H1 (cell line): Measurements from ENCODE around the gene DNAAF8. TPM values are rescaled to one million over a fixed set of nuclear protein-coding genes. Genes with fewer than 3 reads are reported as not detected.

ENCODE experiments used
- GTF2F1 ChIP-seq: IDR thresholded peaks from 2 replicates; pipeline ENCODE4 v1.6.1; 2012; ENCODE audit warnings: low read depth, low read length, improper control_type of control experiment, borderline replicate concordance
- SP2 ChIP-seq: IDR thresholded peaks from 2 replicates; pipeline ENCODE4 v1.6.1; 2012; ENCODE audit warnings: mild to moderate bottlenecking, low read length, inconsistent platforms
- polyA plus RNA-seq, 7 experiments: library from polyadenylated mRNA; depleted of rRNA in 3 of 7; stranded (reverse) in 5 of 7; unstranded in 2 of 7; fragments of >200 nt in 5 of 7; fragments of 200-250 nt in 2 of 7; gene quantifications; 1 replicate in 5 of 7; 2 replicates in 1 of 7; 4 replicates in 1 of 7; pipeline versions ENCODE4 v1.2.1 to v1.2.3, GENCODE V29; 2011 to 2013; ENCODE audit warnings: missing spikeins in 2 of 7, mixed read lengths in 2 of 7
- total RNA-seq: library from RNA; stranded (reverse); fragmentation: NEBNext Ultra II Directional; extraction: Animal tissue kit (Norgen Biotek cat#: 25700); gene quantifications from 2 replicates; pipeline ENCODE4 v1.2.1, GENCODE V29; 2021

Gene DNAAF8
- total and polyA plus RNA-seq, 2 of the 8 experiments (the other 6 are each of a cell fraction or from before 2014, with no cell fraction given), result 0.39 TPM; not detected in 1

DNA sequence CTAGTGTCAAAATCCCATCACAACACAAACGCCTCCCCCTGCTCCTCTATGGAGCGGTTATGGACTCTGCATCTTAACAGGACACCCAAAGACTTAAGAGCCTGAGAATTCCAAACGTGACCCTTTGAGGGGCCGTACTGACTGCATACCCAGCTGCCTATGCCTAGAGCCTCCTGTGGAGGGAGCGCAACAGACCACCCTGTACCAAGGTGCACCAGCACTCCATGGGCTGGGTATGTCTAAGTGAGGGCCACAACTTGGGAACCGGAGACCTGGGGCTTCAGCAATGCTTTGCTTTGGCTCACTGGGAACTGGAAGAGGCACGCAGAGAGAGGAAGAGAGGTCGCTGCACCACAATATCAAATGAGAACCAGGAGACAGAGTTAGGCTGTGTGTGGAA is 5.7 kb upstream of the DNAAF8 start (continued):
- TF ChIP-seq GTF2F1 (no peak), SP2 (no peak)
